OCI-LY3 (cell line): Measurements from ENCODE around the gene MRPS31.

Source experiments
- EZH2phosphoT487 ChIP-seq: fragments of 200-600 bp; shearing (Covaris generic); IDR thresholded peaks from 2 replicates; pipeline ENCODE4 v1.6.1; 2018; ENCODE audit warnings: antibody characterized with exemption, mixed run types, low read depth
- TF ChIP-seq, protein P1 (sequence below): fragments of 200-600, 300-600 bp; sonication (generic); IDR thresholded peaks from 2 replicates; pipeline ENCODE4 v1.5.1; 2014; ENCODE audit warnings: antibody characterized with exemption, low read length, low read depth

DNA sequence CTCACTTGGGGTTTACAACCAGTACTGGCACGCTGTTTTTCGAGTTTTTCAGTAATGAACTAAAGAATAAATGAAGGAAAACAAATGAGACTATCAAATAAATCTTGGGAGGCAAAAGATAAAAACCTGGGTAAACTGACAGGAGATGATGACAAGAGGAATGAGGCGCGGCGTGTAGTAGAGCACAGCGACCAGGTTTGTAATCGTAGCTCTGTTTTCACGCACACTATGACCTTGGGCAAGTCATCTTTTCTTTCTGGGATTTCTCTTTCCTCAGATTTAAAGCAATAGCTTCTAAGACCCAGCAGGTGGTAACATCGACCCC lies 419 bp downstream of the MRPS31 start:
- TF ChIP-seq, protein P1, sequence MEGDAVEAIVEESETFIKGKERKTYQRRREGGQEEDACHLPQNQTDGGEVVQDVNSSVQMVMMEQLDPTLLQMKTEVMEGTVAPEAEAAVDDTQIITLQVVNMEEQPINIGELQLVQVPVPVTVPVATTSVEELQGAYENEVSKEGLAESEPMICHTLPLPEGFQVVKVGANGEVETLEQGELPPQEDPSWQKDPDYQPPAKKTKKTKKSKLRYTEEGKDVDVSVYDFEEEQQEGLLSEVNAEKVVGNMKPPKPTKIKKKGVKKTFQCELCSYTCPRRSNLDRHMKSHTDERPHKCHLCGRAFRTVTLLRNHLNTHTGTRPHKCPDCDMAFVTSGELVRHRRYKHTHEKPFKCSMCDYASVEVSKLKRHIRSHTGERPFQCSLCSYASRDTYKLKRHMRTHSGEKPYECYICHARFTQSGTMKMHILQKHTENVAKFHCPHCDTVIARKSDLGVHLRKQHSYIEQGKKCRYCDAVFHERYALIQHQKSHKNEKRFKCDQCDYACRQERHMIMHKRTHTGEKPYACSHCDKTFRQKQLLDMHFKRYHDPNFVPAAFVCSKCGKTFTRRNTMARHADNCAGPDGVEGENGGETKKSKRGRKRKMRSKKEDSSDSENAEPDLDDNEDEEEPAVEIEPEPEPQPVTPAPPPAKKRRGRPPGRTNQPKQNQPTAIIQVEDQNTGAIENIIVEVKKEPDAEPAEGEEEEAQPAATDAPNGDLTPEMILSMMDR, result no peak
- TF ChIP-seq EZH2phosphoT487, result no peak
